Kasumi-1 (cell line): ENCODE data around the gene ITPRIPL2.

Experiments used
- DNase-seq, 2 experiments: peaks; one replicate each; lab custom pipeline; 2025; lab: John Stamatoyannopoulos, UW

Gene ITPRIPL2

DNA sequence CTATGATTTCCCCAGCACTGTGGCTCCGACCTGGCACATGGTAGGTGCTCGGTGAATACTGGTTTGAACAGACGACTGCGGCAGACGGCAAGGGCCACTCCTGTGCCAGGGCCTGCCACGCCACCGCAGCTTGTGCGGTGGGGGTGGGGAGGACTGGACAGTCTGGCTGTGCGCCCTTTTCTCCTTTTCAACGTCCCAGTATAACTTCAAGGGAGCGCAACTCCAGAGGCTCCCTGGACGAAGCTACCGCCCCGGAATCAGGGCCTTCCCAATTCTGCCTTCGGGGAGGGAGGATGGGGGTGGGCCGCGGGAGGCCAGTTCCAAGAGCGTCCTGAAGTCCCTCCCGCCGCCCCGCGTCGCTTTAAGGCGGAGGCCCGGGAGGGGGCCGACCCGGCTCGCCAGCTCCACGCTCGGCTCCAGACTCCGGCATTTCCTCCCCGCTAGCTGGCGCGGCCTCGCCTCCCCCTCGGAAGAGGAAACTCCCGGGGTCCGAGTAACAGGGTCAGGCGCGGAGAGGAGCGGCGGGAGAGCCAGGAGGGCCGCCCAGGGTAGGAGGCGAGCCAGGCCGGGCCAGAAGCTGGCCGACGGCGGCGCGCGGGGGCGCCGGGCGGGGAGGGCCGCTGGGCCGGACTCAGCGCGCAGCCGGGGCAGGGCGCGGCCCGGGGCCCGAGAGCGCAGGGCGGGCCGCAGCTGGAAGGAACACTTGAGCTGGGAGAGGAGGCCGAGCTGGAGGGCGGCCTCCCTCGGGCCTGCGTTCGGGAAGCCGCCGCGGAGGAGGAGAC is at the start of gene ITPRIPL2:
Gene ITPRIPL2 (plus strand): TSS at position 388 of the 782 bp plus-strand sequence. CDS start 498 bp downstream, outside the sequence.
- DNase-seq, result peak; percentile 37

DNA sequence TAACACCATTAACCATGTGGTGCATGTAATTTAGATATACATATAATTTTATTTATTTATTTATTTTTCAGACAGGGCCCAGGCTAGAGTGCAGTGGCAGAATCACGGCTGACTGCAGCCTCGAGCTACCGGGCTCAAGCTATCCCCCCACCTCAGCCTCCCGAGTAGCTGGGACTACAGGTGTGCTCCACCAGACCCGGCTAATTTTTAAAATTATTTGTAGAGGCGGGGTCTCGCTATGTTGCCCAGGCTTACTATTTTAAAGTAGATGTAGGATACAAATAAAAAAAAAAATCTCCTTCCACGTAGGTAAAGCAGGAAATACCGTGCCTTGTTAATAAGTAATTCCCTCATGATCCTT is 46.8 kb upstream of the ITPRIPL2 start:
- no peak for DNase-seq

DNA sequence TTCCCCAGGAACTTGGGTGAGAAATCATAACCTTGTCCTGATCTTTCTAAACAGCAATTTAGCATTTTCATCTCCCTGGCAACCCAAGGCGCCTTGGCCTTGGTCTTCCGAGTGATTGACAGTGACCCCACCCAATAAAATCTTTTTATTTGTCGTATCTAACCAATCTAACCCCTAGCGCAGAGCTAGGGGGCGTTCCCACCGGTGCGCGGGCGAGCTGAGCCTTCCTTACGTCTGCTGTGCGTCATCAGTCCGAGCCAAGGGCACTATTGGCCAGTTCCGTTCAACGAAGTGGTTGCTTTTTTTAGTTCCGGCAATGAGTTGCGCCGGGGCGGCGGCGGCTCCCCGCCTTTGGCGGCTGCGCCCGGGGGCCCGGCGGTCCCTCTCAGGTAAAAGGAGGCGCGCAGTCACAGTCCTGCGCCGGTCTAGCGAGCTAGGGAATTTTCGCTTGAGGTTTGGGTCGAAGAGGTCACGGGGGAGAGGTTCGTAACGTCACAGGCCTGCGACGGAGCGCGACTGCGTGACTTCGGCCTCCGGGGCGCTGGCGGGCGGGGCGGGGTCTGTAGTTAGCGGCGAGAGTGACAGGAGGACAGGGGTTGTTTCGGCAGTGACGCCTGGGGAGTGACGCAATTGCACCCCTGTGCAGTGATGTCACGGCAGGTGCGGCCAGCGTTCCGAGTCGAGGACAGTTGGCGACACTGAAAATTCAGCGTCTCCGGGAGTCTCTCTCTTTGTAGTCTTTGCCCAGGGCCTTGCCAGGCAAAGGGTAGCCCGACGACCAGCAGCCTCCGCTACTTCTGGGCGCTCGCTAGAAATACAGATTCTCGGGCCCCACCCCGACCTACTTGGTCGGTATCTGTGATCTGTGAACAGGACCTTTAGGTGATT is 46.2 kb upstream of the ITPRIPL2 start, which contains the start of gene COQ7:
Gene COQ7 (plus strand): TSS at position 266 of the 888 bp plus-strand sequence. CDS start 51 bp downstream, at position 317.
- DNase-seq, result peak; percentile 82 to 91

DNA sequence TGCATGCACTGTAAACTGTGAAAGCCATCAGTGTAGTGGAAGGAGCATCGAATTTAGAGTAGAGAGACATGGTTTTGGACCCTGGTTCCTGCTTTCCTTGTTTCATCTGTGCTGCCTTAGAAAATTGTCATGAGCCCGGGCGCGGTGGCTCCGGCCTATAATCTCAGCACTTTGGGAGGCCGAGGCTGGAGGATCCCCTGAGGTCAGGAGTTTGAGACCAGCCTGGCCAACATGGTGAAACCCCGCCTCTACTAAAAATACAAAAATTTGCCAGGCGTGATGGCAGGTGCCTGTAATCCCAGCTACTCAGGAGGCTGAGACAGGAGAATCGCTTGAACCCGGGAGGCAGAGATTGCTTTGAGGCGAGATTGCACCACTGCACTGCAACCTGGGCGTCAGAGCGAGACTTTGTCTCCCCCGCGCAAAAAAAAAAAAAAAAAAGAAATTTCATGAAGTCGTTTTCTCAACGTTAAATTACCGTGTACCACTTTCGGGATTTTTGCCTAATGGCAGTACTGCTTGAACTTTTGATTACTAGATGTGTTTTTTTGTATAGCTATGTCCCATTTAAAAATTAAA is 45.4 kb upstream of the ITPRIPL2 start:
- DNase-seq, result no peak

DNA sequence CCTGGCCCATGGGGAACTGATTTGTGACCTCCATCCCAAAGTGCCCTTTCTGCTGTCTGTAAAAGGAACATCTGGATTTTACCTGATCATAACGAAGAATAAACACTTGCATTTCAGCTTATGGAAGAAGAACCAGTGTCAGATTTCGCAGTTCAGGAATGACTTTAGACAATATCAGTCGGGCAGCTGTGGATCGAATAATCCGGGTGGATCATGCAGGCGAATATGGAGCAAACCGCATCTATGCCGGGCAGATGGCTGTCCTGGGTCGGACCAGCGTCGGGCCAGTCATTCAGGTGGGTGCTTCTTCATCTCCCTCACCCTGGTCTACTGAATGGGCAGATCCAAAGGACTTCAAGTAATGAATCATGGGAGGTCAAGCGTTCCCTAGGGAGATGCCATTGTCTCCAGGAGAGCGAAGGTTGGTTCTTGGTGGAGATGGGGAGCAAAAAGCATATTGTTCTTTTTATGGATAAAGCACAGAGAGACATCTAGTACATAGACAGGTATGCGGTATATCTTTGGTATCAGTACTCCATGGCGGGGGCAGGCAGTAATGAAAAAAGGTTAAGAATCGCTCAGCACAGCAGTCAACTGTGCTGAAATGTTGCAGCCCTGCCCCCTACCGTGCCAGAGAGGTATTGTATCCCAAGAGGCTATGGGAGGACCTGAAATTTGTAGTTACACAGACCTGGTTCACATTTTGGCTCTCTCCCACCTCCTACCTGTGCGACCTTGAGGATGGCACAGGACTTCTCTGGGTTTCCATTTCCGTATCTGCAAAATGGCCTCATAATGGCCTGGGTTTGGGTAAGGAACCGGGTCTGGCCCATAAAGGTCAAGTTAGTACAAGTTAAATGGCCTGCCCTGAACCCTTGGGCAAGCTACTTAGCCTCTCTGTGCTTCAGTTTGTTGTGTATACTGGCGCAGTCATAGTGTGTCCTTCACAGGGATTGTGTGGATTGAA is 41.7 kb upstream of the ITPRIPL2 start:
- DNase-seq, result peak; percentile 34 to 44

DNA sequence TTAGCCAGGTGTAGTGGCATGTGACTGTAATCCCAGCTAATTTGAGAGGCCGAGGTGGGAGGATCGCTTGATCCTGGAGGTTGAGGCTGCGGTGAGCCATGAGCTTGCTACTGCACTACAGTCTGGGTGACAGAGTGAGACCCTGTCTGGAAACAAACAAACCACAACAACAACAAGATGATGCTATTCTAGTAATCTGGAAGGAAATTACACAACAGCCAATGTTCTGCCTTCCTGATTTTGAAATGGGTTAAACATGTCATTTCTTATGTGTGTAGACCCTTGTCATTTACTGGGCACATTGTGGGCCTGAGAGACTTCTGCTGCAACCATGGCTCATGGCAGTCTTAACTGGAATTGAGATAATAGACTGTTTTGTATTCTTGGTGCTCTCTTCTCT is 40.4 kb upstream of the ITPRIPL2 start:
- DNase-seq, result no peak

DNA sequence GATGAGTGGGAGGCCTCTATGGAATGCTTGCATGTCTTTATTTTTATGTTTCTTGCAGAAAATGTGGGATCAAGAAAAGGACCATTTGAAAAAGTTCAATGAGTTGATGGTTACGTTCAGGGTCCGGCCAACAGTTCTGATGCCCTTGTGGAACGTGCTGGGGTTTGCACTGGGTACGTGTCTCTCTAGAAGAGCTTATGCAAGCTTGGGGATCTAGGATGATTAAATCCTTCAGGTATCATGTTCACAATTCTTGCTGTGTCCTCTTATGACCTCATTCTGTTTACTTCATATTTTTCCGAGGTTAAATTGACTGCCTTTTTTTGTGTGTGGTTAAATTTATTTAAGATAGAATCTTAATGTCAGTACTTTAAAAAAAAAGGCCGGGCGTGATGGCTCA is 39.9 kb upstream of the ITPRIPL2 start:
- no peak for DNase-seq

DNA sequence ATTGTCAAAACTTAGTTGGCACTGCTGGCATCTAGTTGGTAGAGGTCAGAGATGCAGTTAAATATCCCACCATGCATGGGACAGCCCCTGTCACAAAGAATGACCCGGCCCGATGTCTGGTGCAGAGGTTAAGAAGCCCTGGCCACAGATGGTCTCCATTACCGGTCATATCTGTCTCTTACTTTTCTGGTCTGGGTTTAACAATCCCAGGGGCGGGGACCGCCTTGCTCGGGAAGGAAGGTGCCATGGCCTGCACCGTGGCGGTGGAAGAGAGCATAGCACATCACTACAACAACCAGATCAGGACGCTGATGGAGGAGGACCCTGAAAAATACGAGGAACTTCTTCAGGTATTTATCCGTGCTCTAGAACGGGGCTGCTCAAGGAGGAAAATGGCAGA is 38.3 kb upstream of the ITPRIPL2 start:
- no peak for DNase-seq

DNA sequence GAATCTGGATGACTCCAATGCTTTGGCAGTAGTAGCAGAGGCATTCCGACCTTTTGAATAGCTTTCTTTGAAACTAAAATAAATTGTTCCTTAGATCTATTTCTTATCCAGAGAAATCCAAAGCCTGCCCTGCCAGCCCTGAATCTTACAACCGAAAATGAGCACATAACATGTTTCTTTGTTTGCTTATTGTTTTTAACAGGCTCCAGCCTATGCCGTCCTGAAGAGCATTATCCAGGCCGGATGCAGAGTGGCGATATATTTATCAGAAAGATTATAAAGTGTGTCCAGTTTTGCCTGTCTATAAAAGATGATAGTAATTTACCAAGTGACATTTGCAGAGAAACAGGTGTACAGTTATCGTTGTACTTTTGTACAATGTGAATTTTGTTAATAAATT is 35.9 kb upstream of the ITPRIPL2 start:
- DNase-seq, result no peak

DNA sequence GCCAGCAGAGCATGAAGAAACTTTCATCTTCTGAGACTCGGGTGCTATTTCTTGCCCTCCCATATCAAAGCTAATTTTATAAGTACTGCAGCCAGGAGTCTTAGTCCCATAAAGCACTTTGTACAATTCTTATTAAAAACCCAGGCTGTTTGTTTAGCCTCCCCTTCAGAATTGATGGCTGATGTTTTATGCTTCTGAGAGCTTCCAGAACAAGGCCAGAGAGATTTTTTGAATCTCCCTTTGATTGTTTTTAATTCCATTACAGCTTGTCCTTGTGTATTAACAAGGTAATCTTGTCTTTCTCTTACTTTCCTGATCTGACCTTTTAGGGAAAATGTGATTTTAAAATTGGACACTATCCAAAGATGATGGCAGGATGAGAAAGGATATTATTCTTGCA is 30.1 kb upstream of the ITPRIPL2 start:
- DNase-seq, result no peak

DNA sequence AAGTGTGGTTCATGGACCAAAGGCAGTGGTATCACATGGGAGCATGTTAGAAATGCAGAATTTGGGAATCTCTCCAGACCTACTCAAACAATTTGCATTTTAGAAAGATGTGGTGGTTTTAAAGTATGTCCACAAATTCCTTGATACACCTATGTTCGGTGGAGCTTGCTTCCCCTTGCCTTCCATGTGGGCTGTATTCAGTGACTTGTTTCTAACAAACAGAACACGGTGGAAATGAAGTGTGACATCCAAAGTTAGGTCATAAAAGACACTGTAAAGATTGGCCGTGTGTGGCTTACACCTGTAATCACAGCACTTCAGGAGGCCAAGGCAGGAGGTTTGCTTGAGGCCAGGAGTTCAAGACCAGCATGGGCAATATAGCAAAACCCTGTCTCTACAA is 29.6 kb upstream of the ITPRIPL2 start:
- DNase-seq, result no peak

DNA sequence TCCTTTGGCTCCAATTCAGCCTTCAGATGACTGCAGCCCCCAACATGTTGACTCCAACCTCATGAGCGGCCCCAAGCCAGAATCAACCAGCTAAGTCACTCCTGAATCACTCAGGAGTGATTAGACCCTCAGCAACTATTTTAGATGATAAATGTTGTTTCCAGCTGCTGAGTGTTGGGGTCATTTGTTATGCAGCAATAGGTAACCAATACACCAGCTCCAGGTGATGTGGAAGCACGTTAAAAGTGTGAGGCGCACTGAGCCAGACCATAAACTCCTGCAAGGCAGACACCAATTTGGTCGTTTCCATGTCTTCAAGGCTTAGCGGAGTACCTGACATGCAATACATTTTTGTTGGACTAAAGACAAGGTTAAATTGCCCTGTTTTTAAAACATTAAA is 28.9 kb upstream of the ITPRIPL2 start:
- DNase-seq, result no peak

DNA sequence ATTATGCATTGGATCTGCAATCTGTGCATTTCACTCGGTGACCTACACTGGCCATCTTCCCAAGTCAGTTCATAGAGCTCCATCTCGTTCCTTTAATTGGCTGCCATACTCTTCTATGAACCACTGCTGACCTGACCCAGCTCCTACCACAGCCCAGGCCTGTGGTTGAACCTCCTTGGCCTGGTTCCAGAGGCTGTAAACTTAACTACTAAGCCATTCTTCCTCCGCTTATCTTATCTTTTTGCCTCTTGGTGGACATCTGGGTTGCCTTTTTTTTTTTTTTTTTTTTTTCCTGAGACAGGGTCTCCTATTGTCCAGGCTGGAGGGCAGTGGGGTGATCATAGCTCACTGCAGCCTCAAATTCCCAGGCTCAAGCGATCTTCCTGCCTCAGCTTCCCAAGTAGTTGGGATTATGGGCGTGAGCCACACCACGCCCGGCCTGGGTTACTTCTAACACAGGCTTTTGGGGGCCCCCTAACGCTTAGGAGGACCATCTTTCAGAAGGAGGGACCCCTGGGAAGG is 28.0 kb upstream of the ITPRIPL2 start:
- DNase-seq, result peak in 1 of 2 experiments; percentile 0

DNA sequence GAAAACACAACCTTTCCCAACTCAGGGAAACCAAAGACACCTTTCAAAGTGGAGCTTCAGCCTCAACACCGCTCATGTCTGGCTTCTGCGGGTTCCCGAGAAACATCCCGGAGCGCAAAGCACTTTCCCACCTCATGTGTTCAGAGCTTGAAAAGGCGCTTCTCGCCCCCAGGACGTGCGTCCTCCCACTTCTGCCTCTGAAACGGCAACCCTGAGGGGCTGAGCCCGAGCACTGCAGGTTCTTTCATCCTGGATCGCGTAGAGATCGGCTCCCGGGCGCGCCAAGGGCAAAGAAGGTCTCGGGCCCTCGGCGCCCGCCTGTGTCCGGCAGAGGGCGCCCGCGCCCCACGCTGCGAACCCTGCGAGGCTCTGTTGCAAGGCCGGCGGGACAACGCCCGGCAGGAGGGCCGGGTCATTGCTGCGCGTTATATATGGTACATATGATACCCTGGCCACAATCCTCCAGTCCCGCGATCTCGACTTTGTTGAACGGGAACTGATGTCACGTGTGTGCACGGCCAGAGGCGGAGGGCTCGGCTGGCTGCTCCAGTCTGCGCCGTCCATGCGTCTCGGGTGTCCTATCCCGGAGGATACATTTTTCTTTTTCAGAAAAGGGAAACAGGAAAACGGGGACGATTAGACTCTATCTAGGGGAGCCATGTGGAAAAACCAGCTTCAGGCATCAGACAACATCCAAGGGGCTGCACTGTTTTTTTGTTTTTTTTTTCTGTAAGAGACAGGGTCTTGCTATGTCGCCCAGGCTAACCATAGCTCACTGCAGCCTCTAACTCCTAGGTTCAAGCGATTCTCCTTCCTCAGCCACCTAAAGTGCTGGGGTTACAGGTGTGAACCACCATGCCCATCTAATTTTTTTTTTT is 27.2 kb upstream of the ITPRIPL2 start:
- peak; percentile 65 to 67 for DNase-seq

DNA sequence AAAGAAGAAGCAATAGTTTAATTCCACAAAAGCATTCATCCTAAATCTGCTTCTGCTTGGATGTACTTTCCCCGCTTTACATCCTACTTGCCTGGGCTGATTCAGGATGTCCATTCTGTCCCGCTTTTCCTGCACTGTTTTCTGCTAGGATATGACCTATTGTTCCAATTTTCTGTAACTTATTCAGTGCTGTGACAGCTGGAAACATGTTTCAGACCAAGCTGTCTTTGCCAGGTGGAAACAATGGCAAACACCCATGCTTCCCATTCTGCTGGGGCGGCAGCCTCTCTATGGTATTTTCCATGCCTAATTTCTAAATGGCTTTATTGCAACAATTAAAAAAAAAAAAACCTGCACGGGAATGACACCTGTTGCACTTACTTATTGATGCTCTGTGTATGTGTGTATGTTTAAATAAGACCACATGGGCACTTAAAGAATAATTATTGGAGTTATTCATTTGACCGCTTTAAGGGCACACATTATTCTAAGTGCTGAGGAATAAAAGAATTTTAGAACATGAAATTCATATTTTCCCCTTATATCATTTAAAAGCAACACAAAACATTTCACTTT is 25.3 kb upstream of the ITPRIPL2 start:
- DNase-seq, result no peak

DNA sequence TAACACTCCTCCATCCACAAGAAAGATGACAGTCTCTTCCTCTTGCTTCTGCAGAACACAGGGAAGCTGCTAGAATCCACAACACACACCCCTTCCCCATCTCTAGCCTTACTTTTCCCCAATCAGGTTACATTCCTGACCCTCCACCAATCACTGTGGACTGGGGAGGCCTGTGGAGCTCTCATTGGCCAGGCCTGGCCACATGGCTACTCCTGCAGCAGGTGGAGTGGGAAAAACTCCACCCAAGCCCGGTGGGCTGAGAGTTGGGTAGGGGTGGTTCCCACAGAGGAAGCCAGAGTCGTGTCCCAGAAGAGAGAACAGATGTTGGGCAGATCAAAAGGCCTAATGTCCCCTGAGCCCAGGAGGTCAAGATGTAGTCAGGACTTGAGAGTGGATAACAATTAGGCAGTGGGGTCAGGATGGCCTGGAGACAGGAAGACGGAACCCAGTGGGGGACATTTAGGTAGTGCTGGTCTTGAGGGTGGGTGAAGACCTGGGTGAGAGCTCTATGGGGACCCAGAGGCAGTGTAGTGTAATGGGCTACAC is 24.3 kb upstream of the ITPRIPL2 start:
- DNase-seq, result no peak

DNA sequence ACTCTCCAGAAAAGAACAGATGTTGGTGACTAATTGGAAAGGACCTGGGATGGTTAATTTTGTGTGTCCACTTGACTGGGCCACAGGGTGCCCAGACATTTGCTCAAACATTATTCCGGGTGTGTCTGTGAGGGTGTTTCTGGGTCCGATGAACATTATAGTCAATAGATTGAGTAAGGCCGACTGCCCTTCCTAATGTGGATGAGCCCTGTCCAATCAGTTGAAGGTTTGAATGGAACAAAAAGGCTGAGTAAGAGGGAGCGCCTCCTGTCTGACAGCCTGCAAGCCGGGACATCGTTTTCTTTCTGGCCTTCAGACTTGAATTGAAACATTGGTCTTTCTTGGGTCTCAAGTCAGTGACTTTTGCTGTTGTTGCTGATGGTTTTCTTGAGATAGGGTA is 22.8 kb upstream of the ITPRIPL2 start:
- no peak for DNase-seq

DNA sequence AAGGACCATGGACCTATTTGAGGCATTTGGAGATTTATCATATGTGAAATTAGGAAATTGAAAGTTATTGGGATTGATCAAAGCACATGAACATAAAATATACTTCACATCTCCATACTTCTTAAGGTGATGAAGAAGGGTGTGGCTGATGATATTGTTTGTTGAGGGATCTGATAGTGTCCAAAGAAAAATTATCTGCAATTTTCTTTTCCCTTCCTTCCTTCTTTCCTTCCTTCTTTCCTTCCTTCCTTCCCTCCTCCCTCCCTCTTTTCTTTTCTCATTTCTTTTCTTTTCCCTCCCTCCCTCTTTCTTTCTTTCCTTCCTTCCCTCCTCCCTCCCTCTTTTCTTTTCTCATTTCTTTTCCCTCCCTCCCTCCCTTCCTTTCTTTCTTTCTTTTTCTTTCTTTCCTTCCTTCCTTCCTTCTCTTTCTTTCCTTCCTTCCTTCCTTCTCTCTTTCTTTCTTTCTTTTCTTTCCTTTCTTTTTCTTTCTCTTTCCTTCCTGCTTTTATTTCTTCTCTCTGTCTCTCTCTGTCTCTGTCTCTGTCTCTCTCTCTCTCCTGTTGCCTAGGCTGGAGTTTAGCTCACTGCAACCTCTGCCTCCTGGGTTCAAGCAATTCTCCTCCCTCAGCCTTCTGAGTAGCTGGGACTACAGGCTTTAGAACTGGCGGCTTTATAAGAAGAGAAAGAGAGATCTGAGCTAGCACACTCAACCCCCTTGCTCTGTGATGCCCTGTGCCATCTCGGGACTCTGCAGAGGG is 20.9 kb upstream of the ITPRIPL2 start:
- DNase-seq, result no peak
